Lower leg skin (tissue), 4 donors: ENCODE results near the gene DUS2. TPM values are rescaled to one million over a fixed set of nuclear protein-coding genes. Genes with fewer than 3 reads are reported as not detected.

Experiments
- DNase-seq, 2 donors: peaks; one replicate each; pipeline ENCODE4 v3.0.0-alpha.2; 2019; ENCODE audit warnings: low spot score in 2 of 2
- H3K4me3 ChIP-seq: fragments of 200-600 bp; sonication (generic); 2 replicates; pipeline ENCODE4 v1.5.1; 2017; ENCODE audit warnings: mild to moderate bottlenecking, low read depth; ENCODE audit not compliant: poor library complexity, severe bottlenecking
- CTCF ChIP-seq, 3 donors: fragments of 450-650 bp; IDR thresholded peaks; one replicate each; pipeline ENCODE4 v1.5.1; 2016; ENCODE audit warnings: antibody characterized with exemption in 3 of 3, mild to moderate bottlenecking in 3 of 3, moderate library complexity in 2 of 3
- POLR2A ChIP-seq, 2 donors: fragments of 450-650 bp; IDR thresholded peaks; one replicate each; pipeline ENCODE4 v1.6.1; 2016 to 2017; ENCODE audit warnings: antibody characterized with exemption in 2 of 2, mild to moderate bottlenecking in 1 of 2, moderate library complexity in 1 of 2
- WGBS, 2 donors: methylation state at CpG; one replicate each; pipeline ENCODE4 v1.1.5; 2018; 5-methylcytosine and 5-hydroxymethylcytosine counted together
- intact Hi-C: fragments of 100-400 bp; cut with DNase I; formaldehyde crosslinking; loops from one replicate; pipeline ENCODE4 v1.15.0; 2023; ENCODE audit warnings: low total_unique reads
- total RNA-seq, 4 donors: library from RNA; depleted of rRNA; stranded (reverse); fragments of >200 nt; gene quantifications; one replicate each; pipeline ENCODE4 v1.1.0, GENCODE V29; 2016

The DUS2 gene
- total RNA-seq = 10 to 100 TPM; 13.7 to 24.0 (median 14.8) TPM

- TF ChIP-seq CTCF (IDR thresholded peaks at IDR 0.05) (no peak), POLR2A (IDR thresholded peaks at IDR 0.05) (no peak)
- intact Hi-C loops = no loop called here
- WGBS, 2 donors = 0% methylated on average over 28 to 81 of the region's 84 CpGs
- H3K4me3 ChIP-seq = peak within 1 kb of the TSS; percentile 94
- peak; percentile 92 to 98 for DNase-seq
Observed at GRCh38 chr16:68022728-68023537, at the start of gene DUS2, which contains the start of gene DDX28. Gene DUS2, plus strand, starts transcription at chr16:68023284. Its CDS starts 14,740 bp downstream, at chr16:68038024. Gene DDX28, minus strand, starts transcription at chr16:68023232. Its CDS starts 30 bp downstream, at chr16:68023202.

- intact Hi-C loops = no loop called here
- DNase-seq = no peak
- H3K4me3 ChIP-seq = no peak overlapping the region
- 76 to 82% methylated on average over 14 of the region's 14 CpGs for WGBS, 2 donors
- TF ChIP-seq CTCF (IDR thresholded peaks at IDR 0.05) (no peak), POLR2A (IDR thresholded peaks at IDR 0.05) (no peak)
Observed at GRCh38 chr16:67975321-67976105, 47.6 kb upstream of the DUS2 start.

- DNase-seq = no peak
- intact Hi-C loops = no loop called here
- H3K4me3 ChIP-seq = no peak overlapping the region
- TF ChIP-seq CTCF (IDR thresholded peaks at IDR 0.05) (no peak), POLR2A (IDR thresholded peaks at IDR 0.05) (no peak)
- 90 to 97% methylated on average over 2 of the region's 2 CpGs for WGBS, 2 donors
Observed at GRCh38 chr16:67976205-67976604, 46.9 kb upstream of the DUS2 start.

GRCh38 chr16:67977005-67977404 lies 46.1 kb upstream of the DUS2 start:
- intact Hi-C loops = no loop called here
- 54 to 72% methylated on average over 3 to 5 of the region's 5 CpGs for WGBS, 2 donors
- no peak for DNase-seq

More at GRCh38 chr16:67977005-67977404, 46.1 kb upstream of the DUS2 start:
- TF ChIP-seq CTCF (IDR thresholded peaks at IDR 0.05) (no peak), POLR2A (IDR thresholded peaks at IDR 0.05) (no peak)
- no peak overlapping the region for H3K4me3 ChIP-seq
